ENCODE results near the gene RAB6D.
"Not testable (repeated sequence)": the region's sequence is repeated elsewhere in the genome, so short reads cannot be mapped to it uniquely, and the experiment has no call there.

The RAB6D gene

DNA sequence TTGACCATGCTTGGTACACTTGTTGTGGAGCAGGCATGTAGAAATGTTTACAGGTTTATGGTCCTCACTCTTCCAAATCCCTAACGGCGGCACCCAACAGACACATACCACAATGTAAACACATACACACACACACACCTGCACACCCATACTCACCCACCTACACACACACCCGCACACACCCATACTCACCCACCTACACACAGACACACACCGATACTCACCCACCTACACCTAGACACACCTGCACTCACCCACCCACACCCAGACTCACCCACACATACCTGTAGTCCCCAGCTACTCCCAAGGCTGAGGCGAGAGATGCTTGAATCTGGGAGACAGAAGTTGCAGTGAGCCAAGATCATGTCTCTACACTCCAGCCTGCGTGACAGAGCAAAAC, 1.5 kb upstream of the RAB6D start:
- no peak for DNase-seq

DNA sequence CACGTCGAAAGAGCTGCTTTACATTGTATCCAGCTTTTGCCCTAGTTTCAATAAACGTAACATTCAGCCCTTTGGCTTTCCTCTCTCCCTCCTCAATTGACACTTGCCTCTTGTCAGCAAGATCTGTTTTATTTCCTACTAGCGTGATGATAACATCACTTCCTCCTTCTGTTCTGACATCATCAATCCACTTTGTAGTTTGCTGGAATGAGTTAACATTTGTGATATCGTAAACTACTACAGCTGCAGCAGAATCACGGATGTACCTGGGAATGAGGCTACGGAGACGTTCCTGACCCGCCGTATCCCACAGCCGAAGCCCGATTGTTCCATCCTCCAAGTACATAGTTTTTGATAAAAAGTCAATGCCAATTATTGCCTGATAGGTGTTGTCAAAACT, 755 bp downstream of the RAB6D start:
- DNase-seq, result not testable (repeated sequence)

DNA sequence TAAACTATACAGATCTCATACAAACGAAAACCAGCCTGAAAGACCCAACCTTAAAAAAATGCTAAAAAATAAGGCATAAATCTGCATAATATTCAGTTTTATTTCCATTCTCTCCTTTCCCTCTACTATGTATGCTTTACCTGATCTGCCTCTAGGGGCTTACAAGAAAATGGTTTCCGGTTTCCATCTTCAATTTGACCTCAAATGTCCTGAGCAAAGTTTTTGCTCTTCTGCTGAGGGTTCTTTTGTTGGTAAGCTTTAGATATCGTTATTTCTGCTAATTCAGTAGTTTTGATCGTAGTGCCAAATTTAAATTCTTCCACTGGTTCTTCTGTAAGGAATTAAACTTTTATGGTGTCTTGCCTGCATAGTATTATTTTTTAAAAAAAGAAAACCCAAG, 2.2 kb downstream of the RAB6D start:
- not testable (repeated sequence) for DNase-seq

DNA sequence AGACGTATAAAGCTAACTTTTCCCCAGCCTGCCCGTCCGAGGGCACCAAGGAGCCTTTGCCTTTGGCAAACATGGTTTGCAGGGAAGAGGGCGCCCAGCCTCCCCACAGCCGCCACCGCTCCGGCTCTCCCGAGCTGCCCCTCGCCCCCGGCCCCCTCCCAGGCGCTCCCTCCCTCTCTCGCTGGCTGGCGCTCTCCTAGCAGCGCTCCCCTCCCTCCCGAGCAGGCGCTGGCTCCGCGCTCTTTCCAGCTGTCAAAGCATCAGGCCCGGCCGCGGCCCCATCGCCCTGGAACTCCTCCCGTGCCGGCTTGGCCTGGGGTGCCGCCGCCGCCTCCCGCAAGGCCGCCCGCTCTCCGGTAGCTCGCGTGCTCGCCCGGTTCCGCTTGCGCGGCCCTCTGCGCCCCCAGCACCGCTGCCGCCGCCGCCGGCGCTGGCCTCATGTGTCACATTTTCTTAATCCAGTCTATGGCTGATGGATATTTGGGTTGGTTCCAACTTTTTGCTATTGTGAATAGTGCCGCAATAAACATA, 10.7 kb downstream of the RAB6D start:
- not testable (repeated sequence) for DNase-seq

DNA sequence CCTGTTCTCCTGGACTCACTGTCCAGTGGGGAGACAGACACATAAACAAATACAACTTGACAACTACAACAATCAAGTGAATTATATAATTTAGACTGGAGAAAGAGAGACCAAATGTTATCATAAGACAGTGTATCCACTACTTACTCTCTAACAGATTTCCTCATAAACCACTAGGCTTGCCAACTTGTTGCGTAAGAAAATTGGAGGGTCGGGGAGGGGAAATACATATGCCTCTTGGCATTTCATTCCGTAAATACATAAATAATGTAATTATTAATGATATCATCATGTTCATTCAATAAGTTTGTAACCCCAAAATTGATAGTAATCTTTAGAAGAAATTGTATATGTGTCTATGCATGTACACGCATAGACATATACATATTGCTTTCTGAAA, 14.9 kb downstream of the RAB6D start:
- DNase-seq, result no peak

DNA sequence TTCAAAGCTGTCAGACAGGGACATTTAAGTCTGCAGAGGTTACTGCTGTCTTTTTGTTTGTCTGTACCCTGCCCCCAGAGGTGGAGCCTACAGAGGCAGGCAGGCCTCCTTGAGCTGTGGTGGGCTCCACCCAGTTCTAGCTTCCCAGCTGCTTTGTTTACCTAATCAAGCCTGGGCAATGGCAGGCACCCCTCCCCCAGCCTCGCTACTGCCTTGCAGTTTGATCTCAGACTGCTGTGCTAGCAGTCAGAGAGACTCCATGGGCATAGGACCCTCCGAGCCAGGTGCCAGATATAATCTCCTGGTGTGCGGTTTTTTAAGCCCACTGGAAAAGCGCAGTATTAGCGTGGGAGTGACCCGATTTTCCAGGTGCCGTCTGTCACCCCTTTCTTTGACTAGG, 16.9 kb downstream of the RAB6D start:
- DNase-seq, result not testable (repeated sequence)

DNA sequence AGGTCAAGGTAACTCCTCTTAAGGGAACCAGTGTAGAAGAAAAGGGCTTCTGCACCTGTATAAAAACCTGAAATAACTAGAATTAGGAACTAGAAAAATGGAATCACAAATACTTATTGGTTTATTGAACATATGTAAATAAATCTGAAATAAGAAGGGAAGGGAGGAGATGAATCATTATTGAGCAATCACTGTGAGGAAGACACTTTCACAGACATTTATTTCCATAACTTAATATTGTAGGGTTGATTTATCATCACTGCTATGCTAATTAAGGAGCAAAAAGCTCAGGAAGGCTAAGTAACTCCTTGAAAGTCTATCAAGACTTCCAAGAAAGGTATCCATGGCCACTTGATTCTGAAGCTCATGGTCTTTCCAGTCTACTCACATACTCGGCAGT, 24.7 kb downstream of the RAB6D start:
- DNase-seq, result not testable (repeated sequence)

DNA sequence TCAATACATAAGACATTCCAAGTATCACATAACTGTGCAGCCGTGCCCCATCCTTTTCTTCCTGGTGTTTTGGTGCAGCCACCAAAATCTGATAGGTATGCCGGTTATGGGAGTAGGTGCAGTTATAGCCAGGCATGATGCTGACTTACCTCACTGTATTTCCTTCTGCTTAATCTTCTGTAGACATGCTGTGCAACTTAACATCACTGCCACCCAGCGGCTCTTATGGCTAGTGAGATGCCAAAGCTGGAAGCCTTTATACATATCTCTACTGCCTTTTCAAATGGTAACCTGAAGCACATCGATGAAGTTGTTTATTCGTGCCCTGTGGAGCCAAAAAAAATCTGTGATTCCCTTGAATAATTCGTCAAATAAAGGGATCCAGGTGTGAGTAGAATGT, 28.6 kb downstream of the RAB6D start:
- DNase-seq, result peak; percentile 13 to 14

DNA sequence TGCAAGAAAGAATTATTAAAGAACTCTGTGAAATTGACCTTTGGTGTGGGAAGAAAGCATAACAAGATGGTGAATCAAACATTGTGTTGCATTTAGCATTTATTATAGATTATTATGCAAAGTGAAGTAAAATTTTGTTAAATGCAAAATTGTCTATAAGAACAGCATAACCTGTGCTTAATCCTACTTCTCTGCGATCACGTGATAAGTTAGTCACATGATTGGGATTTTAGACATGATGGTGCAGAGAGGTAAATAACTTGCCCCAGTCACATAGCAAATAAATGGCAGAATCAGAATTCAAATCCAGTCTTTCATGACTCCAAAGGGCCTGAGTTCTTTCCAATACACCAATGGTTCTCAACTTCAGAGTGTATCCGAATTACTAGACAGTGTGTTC, 31.3 kb downstream of the RAB6D start:
- DNase-seq, result not testable (repeated sequence)

DNA sequence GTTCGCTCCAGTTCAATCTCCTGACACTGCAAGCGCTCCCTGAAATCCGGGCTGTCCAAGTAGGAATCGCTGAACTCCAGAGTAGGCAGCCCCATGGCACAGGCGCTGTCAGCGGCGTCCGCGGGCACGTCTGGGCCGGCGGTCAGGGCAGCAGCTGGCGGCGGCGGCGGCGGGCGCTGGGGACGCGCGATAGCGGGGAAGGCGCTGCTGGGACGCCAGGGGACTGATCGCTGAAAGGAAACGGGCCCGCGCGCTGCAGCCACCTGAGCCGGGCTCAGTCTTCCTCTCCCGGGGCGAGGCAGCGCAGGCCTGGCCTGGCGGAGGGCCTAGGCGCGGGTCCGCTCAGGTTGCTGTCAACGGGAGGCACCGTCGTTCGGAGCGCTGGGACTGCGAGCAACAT, 33.0 kb downstream of the RAB6D start:
- peak; percentile 1 to 5 for DNase-seq

DNA sequence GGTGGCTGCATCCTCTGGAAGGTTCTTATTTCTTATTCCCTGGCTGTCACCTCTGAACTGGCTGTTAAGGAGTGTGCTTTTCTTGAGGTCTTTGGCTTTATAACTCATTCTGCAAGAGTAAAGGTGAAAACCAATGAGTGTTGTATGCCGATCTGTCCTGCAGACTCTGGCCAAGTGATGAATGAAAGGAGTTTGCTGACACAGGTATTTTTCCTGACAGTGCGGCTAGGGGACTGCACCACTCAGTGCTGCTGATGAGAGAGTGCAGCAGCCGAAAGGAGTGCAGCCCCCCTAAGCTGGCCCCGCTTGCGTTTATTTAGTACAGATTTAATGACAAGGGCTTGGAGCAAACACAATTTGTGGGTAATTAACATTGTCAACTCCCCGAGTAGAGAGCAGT, 41.8 kb downstream of the RAB6D start:
- no peak for DNase-seq

DNA sequence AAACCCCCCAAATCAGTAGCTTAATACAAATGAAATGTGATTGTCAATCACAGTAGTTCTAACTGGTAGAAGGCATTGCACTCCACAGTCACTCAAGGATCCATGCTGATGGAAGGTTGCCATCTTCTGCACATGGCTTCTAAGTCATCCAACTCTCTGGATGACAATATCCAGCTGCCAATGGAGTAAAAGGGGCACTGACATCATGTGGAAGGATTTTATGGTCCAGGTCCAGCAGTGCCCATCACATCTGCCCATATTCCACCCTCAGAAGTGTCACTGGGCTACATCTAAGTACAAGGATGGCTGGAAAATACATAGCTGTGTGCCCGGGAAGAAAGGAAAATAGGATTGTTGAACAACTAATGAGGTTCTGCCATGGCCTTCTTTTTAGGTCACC, 42.6 kb downstream of the RAB6D start:
- DNase-seq, result not testable (repeated sequence)

DNA sequence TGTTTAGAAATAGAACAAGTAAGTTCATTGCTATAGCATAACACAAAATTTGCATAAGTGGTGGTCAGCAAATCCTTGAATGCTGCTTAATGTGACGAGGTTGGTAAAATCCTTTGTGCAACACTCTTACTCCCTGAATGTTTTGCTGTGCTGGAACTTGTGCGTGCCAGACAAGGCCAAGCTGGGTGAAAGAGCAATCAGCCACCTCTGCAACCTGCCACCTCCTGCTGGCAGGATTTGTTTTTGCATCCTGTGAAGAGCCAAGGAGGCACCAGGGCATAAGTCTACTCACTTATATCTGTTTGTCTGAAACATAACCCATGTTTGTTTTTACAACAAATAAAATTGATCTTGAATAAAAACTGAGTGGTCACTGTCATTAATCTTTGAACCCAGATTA, 53.0 kb downstream of the RAB6D start:
- peak in 1 of 2 experiments; percentile 3 for DNase-seq
